Myocyte (in vitro differentiated cells): ENCODE data around the gene MPDZ. TPM values are rescaled to one million over a fixed set of nuclear protein-coding genes. Genes with fewer than 3 reads are reported as not detected.
A peak's percentile ranks its signal among the peaks of the same experiment; 100 is the strongest.

Experiments
- DNase-seq: peaks from one replicate; pipeline ENCODE4 v3.0.0-alpha.2; 2012; ENCODE audit warnings: low read depth
- total RNA-seq: library from RNA; depleted of rRNA; stranded (reverse); fragments of >200 nt; gene quantifications from 2 replicates; pipeline ENCODE4 v1.2.3, GENCODE V29; 2014

The MPDZ gene
- total RNA-seq, 1 donor from 2014 or later: 33.1 TPM

DNA sequence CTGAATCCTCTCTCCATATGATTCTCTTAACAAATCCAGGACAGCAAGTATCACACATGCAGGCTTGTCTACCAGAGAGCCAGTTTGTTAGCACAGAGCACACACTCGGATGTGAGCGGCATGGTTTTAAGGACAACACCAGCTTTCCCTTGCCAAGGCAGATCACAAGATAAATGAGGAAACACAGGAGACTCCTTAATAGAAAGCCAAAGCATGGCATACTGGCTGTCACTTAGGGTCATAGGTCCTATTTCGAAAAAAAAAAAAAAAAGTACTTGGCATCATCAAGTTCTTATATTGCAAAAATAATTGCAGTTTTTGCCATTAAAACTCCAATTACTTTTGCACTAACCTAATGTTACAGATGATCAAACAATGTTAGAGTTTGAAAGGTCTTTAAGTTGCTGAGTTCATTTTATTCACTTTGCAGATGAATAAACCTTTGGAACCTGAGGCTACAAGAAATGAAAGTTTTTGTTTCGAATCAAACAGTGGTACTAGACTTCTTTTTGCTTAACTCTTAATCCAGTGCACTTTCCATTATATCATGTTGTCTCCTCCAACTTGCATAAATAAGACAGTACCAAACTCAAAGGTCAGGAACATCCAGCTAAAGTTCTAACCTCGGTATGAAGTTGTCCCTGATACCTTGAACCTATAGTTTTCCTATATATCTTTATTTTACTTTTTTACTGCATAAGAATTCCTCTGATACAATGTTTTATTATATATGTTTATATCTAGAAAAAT is 138.5 kb downstream of the MPDZ start:
- DNase-seq: no peak

- DNase-seq: peak; percentile 60
Observed at GRCh38 chr9:13139641-13140171, 139.8 kb downstream of the MPDZ start.

GRCh38 chr9:13137426-13137825 is 142.1 kb downstream of the MPDZ start:
- no peak for DNase-seq

DNA sequence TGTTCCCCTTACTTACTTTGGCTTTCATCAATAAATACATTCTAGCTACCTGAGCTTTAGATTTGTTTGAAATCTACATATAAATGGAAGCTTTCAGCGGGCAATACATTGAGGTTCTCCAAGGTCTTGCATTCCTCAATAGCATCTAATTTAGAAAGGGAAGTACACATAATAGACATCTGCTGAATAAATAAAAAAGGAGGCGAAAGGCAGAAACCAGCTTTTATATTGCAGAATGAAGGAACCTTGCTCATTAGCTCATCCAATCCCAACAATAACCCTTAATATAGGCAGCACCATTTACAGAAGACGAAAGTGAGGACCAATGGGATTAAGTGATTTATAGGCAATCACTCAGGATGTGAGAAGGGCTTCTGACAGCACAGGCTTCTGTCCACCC is 147.5 kb downstream of the MPDZ start:
- DNase-seq: no peak

DNA sequence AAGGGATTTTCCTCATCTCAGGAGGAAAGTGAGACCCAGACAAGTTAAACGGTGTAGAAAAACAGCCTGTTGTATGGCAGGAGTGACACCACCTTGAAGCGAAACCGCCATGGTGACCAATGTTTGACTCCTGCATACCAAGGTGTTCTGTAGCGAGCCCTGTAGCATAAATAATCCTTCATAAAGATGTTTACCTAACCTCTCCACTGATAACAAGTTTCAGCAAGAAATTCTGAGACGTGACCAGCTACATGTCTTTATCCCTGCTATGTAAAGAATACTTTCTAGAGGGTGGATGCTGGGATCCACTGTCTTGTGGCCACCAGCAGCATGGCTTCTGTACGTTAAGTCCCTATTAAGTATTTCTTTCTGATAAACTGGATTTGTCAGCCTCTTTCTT is 148.1 kb downstream of the MPDZ start:
- no peak for DNase-seq

DNA sequence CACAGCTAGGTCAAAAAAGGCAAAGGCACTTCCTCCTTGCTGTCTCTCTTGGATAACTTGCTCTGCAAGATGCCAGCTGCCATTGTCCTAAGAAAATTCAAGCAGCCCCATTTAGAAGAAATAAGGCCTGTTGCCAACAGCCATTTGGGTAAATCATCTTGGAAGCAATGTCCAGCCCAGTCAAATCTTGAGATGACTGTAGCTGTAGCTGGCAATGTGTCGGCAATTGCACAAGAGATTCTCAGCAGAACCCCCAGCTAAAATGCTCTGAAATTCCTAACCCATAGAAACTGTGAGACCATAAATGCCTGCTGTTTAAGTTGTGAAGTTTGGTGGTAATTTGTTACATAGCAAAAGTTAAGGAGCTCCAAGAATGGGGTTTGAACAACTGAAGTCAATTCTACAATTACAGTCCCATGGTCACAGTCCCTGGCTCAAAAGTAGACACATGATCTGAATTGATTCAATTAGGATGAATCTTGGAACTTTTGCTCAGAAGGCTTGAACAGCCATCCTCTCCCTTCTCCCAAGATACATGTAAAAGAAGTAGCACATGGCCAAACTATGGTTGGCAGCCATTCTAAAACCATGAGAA is 151.1 kb downstream of the MPDZ start:
- no peak for DNase-seq

- DNase-seq: no peak
Observed at GRCh38 chr9:13127131-13127530, 152.4 kb downstream of the MPDZ start.

- no peak for DNase-seq
Observed at GRCh38 chr9:13125261-13125660, 154.2 kb downstream of the MPDZ start.

GRCh38 chr9:13122756-13123369 is 156.6 kb downstream of the MPDZ start:
- no peak for DNase-seq

DNA sequence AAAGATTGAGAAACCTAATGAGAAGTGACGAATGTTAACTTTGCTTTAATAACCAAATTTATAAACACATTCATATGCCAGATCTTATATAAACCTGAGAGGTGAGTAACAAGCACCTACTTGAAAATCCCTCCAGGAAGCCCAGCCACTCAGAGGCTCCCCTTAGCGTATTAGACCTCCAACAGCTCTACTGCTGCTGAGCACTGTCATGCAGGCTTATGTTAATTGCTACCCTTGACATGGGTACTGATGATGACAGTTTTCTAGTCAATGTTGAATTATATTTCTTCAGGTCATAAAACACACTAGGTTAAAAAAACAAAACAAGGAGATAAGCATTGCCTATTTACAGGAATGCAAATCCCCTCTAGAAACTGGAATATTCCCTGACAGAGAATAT is 161.2 kb downstream of the MPDZ start:
- no peak for DNase-seq

DNA sequence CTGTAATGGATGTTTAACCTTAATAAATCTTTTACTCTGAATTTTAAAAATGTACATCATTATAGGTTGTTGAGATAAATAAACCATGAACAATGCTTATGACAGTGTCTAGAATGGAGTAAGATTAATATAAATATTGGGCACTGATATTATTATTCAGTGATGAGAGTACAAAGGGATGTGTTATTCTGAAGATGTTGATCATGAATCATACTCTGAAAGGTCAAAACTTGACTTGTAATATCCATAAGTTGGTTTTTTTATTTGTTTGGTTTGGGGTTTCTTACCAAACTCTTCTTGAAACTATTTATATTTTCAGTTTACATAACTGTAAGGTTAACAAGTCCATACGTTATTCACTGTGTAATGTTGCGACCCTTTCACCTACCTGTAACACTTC is 163.2 kb downstream of the MPDZ start:
- no peak for DNase-seq

DNA sequence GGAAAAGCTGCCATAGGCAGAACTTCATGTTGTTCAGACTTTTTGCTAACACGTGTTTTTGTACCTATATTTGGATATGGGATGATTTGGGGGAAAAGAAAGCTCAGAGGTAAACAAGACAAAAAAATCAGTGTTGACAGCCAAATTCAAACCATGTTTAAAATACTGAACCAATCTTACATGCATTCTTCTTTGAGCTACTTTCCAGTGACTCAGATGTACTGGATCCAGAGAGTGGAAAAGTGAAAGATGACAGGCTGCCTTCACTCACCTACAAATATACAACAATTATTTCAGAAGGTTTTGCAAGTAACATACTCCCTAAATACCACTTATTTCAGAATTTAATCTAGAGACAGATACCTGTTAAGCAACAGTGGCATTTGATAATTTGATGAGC is 165.7 kb downstream of the MPDZ start:
- no peak for DNase-seq

DNA sequence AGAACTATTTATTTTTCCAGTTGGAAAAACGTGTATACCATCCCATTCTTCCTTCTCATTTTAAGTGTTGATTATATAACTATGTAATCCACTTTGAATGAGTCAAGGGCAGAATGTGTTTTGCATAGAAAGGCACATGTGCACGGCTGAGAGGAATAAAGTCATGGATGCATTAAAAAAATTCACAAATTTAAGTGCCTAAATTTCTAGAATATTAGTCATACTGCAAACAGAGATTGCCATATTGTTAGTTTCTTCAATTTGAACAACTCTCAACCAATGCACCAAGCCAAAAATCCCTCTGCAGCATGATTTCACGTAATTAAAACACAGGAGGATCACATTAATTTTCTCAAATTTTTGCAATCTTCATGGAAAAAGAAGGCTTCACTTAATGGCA is 166.3 kb downstream of the MPDZ start:
- DNase-seq: no peak

DNA sequence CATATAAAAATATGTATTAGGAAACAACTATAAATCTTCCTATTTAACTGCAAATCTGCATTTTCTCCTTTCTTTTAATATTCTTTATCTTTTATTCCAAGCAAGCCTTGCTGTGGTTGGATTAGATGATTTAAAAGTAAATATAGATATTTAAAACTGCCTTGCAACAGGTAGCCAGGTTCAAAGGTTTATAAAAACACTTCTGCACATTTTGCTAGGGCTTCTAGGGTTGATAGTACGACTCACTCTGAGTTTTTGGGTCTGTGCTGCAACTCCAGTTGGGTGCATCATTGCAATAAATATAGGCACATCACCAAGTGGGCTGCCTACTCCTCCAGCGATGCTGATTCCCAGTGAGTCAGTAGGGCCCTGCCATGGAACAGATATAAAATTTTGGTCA is 167.7 kb downstream of the MPDZ start:
- no peak for DNase-seq

- DNase-seq: peak; percentile 12
Observed at GRCh38 chr9:13110766-13111417, 168.6 kb downstream of the MPDZ start.

DNA sequence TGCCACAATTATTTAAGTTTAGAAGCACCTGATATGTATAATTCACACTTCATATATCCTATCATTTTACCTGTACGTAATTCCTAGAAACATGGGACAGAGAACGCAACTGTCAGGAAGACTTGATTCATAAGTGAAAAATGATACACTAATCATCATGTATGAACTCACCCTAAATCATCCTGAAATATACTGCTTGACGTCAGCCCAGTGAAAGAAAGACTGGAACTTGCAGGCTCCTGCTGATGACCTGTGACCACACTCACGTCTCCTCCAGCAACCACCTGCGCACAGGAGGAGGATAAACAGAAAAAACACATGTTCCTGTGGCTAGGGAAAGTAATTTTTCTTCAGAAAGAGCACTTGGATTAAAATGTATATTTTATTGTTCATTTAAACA is 169.7 kb downstream of the MPDZ start:
- DNase-seq: no peak

GRCh38 chr9:13107008-13107407 is 172.5 kb downstream of the MPDZ start:
- DNase-seq: no peak

GRCh38 chr9:13100914-13101572 is 178.4 kb downstream of the MPDZ start:
- DNase-seq: no peak

DNA sequence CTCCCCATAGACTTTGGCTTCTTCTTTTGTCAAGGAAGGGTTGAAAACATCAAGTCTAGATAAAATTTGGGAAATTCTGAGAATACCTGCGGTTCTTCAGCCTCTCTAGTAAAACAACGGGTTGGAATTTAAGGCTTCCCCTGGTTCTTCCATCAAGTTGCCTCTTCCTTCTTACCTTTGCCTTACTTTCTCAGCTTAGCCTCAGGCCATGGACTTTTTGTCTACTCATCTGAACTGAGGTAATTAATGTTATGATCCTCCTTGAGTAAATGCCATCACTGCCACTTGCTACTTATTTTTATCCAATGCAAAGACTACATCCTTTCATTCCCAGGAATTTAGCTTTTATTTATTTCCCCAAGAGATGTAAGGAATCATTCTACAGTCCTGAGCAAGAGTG is 184.4 kb downstream of the MPDZ start:
- no peak for DNase-seq

DNA sequence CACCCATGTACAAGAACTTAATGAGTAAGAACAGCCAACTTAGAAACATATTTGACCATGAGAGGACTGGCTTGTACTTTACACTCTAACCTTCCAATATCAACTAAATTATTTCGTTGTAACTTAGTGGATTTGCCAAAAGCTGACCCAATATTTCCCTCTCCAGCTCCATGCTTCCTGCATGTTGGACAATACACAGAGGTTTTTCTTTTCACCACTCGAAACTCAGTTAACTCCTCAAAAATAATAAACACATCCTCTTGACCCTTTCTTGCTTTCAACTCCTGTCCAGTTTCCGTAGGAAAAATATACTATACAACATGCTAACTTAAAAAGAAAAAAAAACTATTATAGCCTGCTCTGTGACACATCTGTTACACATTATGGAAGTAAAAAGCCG is 188.9 kb downstream of the MPDZ start:
- no peak for DNase-seq

- no peak for DNase-seq
Observed at GRCh38 chr9:13089666-13090065, 189.8 kb downstream of the MPDZ start.
